Kidney capillary endothelial cell (primary cell): ENCODE results near the gene CHMP2B.
"Not testable (repeated sequence)": the region's sequence is repeated elsewhere in the genome, so short reads cannot be mapped to it uniquely, and the experiment has no call there.

Experiments
- DNase-seq: peaks from one replicate; pipeline ENCODE4 v3.0.0-alpha.2; 2018; ENCODE audit warnings: low spot score

The CHMP2B gene

DNA sequence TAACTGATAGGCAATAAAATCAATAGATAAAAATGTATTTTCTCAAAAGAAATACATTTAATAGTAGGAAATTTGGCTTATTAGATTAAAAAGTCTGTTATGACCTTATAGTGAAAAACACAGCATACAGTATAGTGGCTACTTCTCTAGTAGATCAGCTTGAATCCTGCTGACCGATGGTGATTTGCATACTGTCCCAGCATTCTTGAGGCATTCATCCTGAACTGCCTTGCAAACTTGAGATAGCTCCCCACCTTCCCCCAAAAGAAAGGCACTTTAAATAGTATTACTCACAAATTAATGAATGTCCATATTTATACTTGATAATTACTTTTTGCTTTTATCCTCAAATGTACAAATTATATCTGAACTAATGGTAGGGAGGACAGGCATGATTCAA lies 6.7 kb downstream of the CHMP2B start:
- no peak for DNase-seq

DNA sequence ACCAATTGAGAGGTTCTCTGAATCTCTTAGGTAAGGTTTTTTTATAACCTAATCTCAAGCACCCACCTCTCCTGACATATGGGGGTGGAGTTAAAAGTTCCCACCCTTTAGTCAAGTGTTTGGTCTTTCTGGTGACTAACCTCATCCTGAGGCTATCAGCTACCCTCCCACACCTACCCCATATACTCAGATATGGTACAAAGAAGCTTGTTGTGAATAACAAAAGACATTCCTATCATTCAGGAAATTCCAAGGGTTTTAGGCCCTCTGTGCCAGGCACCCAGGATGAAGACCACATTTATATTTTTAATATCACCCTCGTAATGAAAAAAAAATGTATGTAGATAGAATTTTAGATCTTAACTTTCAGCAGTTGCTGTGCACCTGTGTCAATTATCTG lies 9.0 kb downstream of the CHMP2B start:
- DNase-seq: no peak

DNA sequence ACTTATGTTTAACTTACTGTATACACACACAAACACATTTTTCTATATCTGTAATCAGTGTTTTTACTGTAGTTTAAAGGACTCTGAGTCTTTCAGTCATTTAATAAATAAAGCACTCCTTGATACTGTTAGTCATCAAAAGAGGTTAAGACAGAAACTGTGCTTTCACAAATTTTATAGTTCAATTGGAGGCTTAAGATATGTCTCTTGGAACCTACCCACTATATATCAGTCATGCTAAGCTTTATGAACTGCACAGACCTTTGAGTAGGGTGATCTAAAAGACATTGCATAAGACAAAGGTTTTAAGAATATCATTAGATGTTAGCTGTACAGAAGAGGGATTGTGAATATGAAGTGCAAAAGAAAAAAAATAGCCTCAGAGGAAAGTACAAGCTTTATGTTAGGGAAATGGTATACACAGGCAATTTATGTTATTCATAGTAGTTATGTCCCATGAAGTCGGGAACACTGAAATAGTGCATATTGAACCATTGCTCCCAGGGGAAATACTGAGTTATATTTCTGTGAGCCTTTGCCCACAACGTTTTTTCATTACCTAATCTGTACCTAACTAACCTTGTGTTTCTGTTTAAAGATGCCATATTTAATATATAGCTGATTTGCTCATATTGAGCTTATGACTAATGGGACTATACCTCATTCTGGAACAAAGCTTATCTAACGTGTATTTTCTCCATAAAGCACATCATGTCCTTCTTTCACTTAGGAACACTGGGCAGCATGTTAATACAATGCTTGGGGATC lies 19.7 kb downstream of the CHMP2B start:
- DNase-seq: no peak

DNA sequence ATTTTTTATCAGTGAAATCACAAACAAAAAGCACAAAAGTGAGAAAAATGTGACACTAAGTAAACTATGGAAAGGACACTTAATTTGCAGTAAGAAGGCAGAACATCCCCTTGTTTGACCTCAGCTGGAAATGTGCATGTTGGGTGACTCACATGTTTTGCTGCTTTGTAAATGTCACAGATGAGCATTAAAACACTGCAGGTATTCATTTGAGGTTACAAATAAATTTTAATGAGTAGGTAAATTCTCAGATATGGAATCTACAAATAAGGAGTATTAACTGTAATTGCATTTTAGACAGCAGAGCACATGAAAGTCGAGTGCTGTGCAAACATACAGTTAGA lies 20.3 kb downstream of the CHMP2B start:
- DNase-seq: no peak

DNA sequence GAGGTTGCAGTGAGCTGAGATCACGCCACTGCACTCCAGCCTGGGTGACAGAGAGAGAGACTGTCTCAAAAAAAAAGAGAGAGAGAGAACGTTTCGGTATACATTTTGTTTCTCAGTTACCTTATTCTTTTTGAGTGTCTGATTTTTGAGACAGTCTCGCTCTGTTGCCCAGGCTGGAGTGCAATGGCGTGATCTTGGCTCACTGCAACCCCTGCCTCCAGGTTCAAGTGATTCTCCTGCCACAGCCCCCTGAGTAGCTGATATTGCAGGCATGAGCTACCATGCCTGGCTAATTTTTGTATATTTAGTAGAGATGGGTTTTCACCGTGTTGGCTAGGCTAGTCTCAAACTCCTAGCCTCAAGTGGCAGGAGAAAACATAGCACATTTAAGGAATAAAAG lies 21.1 kb downstream of the CHMP2B start:
- not testable (repeated sequence) for DNase-seq

DNA sequence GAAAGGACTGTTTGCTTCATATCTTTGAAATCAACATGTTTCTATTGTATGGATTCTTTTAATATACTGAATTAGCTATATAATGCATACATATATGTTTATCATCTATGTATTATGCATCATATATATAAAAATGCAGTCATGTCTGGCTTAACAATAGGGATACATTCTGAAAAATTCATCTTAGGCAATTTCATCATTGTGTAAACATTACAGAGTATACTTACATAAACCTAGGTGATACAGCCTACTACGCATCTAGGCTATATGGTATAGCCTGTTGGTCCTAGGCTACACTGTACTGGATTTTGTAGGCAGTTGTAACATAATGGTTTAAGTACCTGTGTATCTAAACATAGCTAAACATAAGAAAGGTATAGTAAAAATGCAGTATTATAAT lies 21.7 kb downstream of the CHMP2B start:
- no peak for DNase-seq

DNA sequence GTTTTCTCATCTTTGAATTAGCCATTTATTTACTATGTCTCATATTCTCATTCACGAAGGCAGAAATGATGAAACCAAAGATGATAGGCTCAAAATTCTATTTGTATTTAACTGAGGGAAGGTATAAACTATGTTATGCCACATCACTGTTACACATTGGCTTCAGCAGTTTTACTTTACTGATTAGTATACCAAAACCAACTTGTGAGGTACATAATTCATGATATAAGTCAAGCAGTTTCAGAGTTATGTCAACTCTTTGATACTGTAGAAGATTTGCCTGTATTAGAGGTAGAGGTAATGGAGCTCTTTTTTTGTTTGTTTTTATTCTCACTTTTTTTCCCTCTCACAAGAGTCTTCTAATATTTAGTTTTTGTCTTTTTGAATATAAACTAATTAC lies 22.9 kb downstream of the CHMP2B start:
- DNase-seq: no peak

DNA sequence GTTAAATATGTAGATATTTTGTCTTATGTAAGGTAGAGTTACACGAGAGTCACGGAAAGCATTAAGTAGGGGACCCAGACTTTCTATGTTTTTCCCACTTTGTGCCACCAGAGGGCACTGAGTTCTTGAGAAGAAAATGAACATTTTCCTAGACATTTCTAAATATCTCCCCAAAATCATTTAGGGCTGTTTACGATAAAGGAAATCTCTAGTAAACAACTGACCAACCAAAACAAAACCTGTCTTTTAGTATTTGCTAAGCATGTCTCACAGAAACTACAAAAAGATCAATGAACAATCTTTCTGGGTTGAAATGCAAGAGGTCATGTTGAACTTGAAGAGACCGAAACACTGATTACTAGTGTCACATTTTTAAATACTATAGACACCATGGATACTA lies 33.2 kb downstream of the CHMP2B start:
- DNase-seq: peak; percentile 44

DNA sequence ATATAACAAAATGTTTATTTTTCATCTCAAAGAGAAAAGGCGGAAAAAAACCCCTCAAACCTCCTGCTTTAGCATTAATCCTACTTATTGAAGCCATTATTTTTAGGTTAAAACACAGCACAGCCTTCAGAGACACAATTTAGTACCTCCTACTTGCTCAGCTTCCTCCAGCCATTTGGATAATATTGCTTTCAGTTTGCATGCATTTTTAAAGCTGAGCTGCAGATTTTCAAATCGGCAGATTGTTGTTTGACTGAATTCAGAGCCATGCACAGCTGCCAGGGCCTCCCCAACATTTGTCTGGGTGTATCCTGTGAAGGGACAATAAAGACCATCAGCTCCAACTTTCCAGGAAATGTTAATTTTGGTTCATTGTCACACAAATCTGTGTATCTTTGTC lies 34.8 kb downstream of the CHMP2B start:
- DNase-seq: no peak

DNA sequence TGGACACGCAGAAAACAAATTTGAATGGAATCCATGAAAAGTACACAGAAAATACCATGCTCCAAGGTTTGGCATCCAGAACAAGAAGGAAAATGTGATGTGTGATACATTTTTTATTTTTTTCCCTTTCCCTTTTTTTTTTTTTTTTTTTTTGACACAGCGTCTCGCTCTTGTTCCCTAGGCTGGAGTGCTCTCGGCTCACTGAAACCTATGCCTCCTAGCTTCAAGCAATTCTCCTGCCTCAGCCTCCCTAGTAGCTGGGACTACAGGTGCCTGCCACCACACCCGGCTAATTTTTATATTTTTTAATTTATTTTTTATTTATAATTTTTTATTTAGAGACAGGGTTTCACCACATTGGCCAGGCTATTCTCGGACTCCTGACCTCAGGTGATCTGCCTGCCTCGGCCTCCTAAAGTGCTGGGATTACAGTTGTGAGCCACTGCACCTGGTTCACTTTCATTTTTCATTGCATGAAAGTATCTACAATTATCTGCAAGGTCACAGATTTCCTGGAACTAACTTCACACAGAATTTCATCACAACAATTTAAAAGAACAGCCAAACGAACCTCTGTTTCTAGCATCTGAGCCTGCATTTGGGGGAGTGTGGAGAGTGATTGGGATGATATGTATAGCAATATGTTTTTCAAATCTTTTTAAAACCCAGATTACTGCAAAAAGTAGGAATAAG lies 41.0 kb downstream of the CHMP2B start:
- no peak for DNase-seq

DNA sequence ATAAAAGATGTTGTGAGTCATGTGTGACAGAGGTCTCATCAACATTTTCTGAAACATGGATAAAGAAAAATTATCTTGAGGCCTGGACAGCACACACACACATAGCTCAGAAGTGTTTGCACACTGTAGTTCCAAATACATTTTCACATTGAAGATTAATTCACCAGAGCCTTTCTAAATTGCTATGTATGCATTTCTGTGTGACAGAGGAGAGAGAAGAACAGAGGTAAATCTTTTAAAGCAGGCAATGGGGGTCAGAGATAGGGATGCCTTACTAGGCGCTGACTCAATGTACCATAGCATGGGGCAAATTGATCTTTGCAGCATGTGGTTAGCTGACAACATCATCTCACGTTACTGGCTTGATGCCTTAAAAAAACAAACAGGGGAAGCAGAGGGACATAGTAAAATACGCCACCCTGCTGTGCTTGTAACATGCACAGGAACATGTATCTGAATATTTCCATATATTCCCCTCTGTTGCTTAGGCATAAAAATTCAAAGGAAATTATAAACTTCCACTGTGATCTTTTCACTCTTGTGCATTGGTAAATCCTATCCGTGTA lies 41.6 kb downstream of the CHMP2B start:
- DNase-seq: no peak

DNA sequence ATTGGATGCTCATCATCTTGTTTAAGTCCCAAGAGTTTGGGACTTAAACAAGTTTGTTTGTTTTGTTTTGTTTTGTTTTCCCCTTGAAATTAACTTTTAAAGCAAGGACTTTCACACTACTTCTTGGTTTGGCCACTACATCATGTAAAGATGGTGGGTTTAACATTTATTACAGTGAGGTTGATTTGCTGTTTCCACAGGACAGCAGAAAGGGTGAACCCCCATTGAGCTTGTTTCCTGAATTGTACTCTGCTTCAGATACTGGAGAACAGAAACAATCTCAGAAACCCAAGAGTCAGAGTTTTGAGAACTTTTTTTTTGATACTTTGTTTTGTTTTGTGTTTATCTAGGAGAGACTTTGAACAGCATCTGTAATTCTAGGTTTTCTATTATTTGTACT lies 42.6 kb downstream of the CHMP2B start:
- no peak for DNase-seq

DNA sequence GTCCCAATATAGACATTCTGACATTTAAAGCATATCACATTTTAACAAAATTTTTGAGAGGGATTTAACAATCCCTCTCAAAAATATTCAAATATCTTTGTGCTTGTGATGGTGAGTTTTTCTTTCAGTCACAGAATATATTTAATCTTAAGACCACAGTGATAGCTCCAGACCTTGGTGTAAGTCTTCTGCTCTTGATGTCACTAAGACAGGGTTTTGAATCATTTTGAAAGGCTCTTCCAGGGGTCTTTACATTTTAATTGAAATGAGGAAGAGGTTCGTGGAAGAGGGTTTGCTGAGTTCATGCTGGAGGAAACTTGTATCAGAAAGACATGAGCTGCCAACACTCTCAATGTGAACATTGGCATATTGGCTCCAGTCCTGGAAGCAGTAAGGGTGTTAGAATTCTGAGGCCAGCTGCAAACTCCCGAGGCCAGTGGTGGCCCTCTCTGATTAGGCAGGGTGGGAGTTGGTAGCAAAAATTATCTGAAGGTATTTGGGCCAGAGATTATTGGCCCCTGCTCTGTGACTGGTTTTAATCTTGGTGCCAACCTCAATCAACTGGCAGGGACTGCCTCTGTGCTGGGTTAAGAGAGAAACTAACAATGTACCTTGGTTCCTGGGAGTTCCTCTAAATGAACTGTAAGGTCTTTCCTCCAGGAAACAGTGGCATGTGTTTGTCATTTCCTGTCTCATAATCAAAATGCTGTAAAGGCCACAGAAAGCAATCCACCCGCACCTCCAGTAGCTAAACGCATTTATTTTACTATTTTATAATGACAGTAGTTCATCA lies 44.0 kb downstream of the CHMP2B start:
- peak; percentile 68 for DNase-seq

DNA sequence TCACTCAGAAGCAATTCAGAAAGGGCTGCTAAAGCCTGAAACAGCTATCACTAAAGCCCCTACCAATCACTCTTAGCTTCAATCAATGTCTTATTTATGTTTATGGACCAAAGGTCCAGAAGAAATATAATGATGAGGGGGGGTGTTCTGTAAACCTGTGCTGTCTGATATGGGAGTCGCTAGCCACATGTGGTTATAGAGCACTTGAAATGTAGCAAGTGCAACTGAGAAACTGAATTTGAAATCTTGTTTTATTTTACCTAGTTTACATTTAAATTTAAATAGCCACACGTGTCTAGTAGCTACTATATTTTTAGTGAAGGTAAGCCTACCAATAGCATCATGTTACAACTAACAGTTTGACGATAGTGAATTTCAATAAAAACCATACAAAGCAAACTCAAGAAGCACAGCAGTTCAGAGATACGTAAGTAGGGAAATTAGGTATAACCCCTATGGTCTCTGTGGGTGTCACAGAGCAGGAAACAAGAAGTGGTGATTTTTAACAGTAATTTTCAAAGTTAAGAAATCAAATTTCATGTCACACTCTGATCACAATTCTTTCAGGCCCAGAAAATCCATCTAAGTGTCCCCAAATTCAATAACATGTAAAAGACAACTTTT lies 45.7 kb downstream of the CHMP2B start:
- no peak for DNase-seq

DNA sequence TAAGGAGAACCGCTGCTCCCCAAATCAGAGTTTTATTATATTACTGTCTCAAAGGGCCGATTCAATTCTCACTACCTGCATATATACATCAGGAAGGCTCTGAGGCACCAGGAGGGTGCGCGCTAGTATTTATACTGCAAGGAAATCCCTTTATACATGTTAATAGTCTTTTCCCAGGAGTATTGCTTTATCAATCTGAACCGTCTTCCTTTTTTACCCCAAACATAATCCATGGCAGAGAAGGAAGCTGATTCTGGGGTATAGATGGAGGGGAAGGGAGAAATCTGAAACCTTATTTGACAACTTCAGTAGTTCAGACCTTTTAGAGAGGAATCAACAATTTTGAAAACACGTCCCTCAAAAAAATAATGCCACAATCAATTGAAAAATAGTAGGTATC lies 49.4 kb downstream of the CHMP2B start, which contains the start of gene POU1F1:
Gene POU1F1, minus strand, starts transcription at position 101 of the 400 bp plus-strand sequence. CDS start 122 bp downstream, outside the sequence.
- no peak for DNase-seq

DNA sequence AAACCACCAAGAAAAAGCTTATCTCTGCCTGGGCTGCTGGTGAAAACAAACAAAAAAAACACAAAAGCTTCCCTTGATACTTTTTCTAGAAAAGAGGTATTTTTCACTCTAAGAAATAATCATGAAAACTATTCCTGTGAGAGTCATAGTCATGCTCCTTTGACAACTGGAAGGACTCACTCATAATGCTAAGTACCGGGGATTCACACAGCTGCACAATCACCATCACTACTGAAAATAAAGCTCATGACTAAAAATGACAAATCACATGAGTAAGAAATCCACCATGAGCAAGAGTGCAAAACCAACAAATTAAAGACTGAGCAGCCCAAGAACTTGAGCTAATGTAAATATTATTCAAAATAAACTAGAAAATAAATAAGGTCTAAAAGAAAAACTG lies 59.9 kb downstream of the CHMP2B start:
- DNase-seq: no peak

DNA sequence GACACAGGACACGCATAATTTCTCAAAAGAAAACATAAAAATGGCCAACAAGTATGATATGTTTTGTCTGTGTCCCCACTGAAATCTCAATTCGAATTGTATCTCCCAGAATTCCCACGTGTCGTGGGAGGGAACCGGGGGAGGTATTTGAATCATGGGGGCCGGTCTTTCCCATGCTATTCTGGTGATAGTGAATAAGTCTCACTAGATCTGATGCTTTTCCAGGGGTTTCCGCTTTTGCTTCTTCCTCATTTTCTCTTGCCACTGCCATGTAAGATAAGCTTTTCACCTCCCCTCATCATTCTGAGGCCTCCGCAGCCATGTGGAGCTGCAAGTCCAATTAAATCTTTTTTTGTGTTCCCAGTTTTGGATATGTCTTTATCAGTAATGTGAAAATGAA lies 61.3 kb downstream of the CHMP2B start:
- no peak for DNase-seq

DNA sequence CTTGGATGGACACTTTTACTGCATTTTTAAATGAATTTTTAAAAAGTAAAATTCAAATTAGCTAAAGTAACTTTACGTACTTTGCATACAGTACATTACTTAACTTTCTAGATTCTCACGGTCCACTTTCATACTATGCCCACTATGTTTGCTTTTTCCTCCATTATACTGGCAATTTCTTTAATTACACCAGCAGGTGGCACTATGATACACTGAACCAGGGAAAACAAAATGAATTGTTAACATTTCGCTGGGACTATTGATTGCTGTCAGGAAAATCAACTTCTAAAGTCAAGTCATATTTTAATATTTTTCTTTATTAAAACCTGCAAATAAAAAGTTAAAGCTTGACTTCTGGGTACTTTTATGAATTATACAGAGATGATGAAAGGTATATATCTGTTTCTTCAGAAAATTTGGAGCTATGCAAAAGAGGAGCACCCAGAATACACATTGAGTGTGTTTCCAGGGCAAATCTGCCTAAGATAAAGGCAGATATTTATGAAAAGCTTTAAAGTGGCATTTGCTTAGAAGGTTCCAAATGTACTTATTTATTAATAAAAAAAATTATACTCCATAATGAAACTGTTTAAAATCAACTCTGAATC lies 71.1 kb downstream of the CHMP2B start:
- peak; percentile 53 for DNase-seq

DNA sequence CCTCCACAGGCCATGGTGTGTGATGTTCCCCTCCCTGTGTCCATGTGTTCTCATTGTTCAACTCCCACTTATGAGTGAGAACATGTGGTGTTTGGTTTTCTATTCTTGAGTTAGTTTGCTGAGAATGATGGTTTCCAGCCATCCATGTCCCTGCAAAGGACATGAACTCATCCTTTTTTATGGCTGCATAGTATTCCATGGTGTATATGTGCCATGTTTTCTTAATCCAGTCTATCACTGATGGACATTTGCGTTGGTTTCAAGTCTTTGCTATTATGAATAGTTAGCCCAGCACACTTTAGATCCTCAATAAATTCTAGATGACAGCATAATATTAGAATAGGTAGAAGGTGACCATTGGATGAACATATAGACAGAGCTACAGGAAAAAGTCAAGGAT lies 77.9 kb downstream of the CHMP2B start:
- DNase-seq: not testable (repeated sequence)
